ENCODE measurements around the gene NRIP1.
"Not testable (repeated sequence)": the region's sequence is repeated elsewhere in the genome, so short reads cannot be mapped to it uniquely, and the experiment has no call there.

NRIP1 gene

DNA sequence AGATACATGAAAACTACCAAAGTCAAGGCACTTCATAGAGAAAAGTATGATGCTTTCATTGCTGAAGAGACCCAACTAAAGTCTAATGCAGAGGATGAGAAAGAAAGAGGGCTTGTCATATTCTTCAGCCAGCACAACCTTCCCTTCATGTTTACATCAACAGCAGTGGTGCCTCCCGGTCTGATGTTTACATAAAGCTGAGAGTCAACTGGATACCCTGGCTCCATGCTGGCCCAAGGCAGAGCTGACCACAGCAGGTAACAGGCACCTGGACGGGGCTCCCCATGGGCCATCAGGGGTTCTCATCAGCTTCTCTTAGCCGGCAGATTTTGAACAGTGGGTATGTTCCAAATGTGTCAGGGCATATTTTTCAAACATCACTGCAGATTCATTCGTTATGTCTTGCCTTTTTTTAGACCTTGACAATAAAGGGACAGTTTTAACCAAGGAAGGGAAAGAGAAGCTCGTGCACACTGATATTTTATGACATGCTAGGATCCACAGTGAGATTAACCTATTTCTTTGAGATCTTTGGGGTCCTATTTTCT lies 117.1 kb downstream of the NRIP1 start:
- TF ChIP-seq, protein P1, sequence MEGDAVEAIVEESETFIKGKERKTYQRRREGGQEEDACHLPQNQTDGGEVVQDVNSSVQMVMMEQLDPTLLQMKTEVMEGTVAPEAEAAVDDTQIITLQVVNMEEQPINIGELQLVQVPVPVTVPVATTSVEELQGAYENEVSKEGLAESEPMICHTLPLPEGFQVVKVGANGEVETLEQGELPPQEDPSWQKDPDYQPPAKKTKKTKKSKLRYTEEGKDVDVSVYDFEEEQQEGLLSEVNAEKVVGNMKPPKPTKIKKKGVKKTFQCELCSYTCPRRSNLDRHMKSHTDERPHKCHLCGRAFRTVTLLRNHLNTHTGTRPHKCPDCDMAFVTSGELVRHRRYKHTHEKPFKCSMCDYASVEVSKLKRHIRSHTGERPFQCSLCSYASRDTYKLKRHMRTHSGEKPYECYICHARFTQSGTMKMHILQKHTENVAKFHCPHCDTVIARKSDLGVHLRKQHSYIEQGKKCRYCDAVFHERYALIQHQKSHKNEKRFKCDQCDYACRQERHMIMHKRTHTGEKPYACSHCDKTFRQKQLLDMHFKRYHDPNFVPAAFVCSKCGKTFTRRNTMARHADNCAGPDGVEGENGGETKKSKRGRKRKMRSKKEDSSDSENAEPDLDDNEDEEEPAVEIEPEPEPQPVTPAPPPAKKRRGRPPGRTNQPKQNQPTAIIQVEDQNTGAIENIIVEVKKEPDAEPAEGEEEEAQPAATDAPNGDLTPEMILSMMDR (IDR thresholded peaks at IDR 0.05; ENCODE audit: extremely low read depth, missing control alignments): no peak
- no peak for DNase-seq (ENCODE audit: low spot score)

DNA sequence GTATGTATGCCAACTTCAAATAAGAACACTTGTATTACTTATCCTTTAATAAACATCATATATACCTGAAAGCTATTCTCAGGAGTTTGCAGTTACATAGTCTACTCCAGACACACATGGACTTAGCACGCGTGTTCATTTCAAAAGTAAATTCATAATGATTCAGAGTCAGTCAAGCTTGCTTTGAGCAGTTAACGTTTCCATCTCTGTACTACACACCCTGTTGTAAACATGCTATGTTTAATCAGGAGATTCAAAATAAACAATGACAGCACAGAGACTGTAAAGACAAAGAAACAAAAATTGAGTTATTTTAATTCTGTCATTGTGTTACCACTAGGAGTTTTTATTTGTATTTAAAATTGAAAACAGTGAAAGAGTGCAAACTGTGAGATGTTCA lies 119.6 kb downstream of the NRIP1 start:
- TF ChIP-seq, protein P1 (IDR thresholded peaks at IDR 0.05; ENCODE audit: extremely low read depth, missing control alignments): no peak
- DNase-seq (ENCODE audit: low spot score): no peak

DNA sequence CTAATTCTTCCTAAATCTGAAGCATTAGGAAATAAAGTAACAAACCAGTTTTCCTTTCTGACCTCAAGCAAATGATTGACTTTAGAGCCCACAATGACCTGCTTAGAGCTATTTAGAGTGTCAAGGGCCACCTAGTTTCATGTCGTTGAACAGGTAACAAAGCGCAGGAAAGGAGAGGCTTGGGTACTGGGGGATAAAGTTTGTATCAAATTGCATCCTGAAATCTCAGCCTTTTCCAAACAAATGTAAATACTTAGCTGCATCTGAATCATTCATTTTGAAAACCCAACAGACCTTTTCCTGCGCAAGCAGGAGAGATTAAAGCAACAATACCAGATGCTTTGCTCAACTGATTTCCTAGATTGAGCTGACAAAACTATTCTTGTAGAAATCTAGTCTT lies 121.2 kb downstream of the NRIP1 start:
- no peak for DNase-seq (ENCODE audit: low spot score)
- TF ChIP-seq, protein P1 (IDR thresholded peaks at IDR 0.05; ENCODE audit: extremely low read depth, missing control alignments): no peak

DNA sequence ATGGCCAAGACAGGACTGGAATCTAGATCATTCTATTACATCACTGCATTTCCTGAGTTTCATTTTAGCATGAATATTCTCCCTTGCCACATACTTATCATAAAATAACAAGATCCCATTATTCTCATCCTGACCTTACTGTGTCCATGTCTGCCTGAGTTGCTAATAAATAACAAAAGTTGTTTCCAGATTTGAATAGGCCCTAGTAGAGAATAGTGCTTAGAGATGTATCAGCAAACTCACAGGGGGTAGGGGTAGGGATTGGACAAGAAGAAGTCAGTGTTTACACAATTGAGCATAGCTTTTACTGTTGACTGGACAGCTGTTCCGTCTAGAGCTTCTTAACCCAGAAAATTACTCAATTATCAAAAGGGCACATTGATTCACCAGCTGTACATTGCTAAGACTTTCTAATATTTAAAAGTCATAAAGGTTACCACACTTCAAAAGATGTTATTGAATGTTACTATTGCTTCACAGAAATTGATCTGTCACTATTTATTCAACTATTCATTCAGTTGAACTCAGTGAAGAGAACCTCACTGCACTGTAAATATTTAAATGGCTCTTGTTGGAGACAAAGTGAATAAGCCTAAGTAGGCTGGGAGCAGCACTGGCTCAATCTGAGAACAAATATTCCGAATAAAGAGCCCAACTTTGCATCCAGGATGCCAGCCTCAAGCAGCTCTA lies 121.9 kb downstream of the NRIP1 start:
- no peak for DNase-seq (ENCODE audit: low spot score)
- TF ChIP-seq, protein P1 (IDR thresholded peaks at IDR 0.05; ENCODE audit: extremely low read depth, missing control alignments): no peak

DNA sequence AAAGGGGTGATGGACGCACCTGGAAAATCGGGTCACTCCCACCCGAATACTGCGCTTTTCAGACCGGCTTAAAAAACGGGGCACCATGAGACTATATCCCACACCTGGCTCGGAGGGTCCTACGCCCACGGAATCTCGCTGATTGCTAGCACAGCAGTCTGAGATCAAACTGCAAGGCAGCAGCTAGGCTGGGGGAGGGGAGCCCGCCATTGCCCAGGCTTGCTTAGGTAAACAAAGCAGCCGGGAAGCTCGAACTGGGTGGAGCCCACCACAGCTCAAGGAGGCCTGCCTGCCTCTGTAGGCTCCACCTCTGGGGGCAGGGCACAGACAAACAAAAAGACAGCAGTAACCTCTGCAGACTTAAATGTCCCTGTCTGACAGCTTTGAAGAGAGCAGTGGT lies 137.5 kb downstream of the NRIP1 start:
- DNase-seq (ENCODE audit: low spot score): not testable (repeated sequence)

DNA sequence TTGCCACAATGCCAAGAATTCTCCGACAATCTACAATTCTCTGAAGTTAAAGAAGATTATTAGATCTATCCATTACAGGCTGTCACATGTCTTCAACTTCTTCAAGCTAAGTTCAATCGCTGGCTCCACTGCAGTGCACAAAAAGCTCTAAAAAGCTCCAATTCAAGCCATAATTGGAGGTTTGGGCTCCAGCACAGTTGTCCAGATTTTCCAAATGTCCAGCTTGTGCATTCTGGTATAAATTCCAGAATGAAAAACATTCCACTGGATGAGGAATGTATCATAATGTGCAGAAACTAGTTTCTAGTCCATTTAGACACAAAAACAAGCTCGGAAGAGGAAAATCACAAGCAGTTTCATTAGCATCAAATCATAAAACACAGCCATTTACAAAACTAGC lies 138.6 kb downstream of the NRIP1 start:
- TF ChIP-seq, protein P1 (IDR thresholded peaks at IDR 0.05; ENCODE audit: extremely low read depth, missing control alignments): no peak
- no peak for DNase-seq (ENCODE audit: low spot score)

DNA sequence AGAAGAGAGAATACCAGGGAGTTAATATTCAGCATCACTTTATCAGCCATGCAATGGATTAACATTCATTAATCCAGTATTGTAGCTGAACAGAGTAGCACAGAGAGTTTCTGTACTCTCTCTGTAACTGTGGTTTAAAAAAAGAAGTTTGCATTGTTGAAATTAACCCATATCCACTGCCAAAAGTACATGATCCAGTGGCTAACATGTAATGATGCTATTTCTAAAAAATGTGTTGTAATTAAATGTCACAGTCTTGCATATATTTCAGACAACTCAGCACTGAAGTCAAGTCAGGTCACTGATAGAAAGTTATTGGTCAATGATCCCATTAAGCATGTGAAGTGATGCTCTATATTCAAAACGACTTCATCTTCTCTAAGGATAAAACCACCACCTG lies 141.3 kb downstream of the NRIP1 start:
- no peak for DNase-seq (ENCODE audit: low spot score)
- TF ChIP-seq, protein P1 (IDR thresholded peaks at IDR 0.05; ENCODE audit: extremely low read depth, missing control alignments): no peak

DNA sequence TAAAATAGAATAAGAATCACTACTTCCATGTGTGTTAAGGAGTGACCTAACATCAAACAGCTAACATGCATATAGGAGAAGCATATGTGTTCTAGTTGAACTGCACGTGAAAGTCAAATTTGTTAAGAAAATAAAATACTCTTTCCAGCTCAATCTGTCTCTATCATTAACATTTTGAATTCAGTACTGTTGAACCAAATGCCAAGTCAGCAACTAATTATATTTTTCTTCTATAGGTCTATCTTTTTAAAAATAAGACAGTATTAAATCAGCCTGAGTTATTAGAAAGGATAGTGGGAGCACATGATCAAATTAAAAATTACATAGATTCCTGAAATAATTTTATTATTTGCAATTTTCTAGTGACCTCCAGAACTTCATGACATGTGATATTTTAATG lies 141.8 kb downstream of the NRIP1 start:
- no peak for DNase-seq (ENCODE audit: low spot score)
- TF ChIP-seq, protein P1 (IDR thresholded peaks at IDR 0.05; ENCODE audit: extremely low read depth, missing control alignments): no peak

Data from GM20000 (cell line).